Subcutaneous abdominal adipose tissue (tissue), 5 donors: ENCODE results near the gene SLC25A21.
"Not testable (repeated sequence)": the region's sequence is repeated elsewhere in the genome, so short reads cannot be mapped to it uniquely, and the experiment has no call there.

ENCODE experiments used
- H3K27ac ChIP-seq: one replicate; pipeline ENCODE4 v1.7.0; 2013; ENCODE audit warnings: low read depth, mild to moderate bottlenecking, inconsistent platforms, low read length, moderate library complexity
- H3K27me3 ChIP-seq, 5 donors: one replicate each; pipeline ENCODE4 v1.7.0; 2013; ENCODE audit warnings: low read length in 5 of 5, inconsistent platforms in 1 of 5; ENCODE audit not compliant: control insufficient read depth in 5 of 5, insufficient read depth in 4 of 5
- H3K36me3 ChIP-seq, 5 donors: one replicate each; pipeline ENCODE4 v1.7.0; 2013; ENCODE audit warnings: low read length in 5 of 5; ENCODE audit not compliant: control insufficient read depth in 5 of 5, insufficient read depth in 5 of 5
- H3K4me1 ChIP-seq, 5 donors: one replicate each; pipeline ENCODE4 v1.7.0; 2013; ENCODE audit warnings: low read length in 5 of 5, mild to moderate bottlenecking in 3 of 5, moderate library complexity in 1 of 5; ENCODE audit not compliant: control insufficient read depth in 5 of 5, insufficient read depth in 5 of 5
- H3K4me3 ChIP-seq, 5 donors: one replicate each; pipeline ENCODE4 v1.7.0; 2013; ENCODE audit warnings: low read length in 5 of 5, low read depth in 1 of 5
- H3K9ac ChIP-seq, 5 donors: one replicate each; pipeline ENCODE4 v1.7.0; 2013; ENCODE audit warnings: low read length in 5 of 5, mild to moderate bottlenecking in 4 of 5, moderate library complexity in 3 of 5
- H3K9me3 ChIP-seq, 5 donors: one replicate each; pipeline ENCODE4 v1.7.0; 2013; ENCODE audit warnings: low read length in 5 of 5; ENCODE audit not compliant: control insufficient read depth in 5 of 5
- donor health status: healthy.
- donor health status: healthy.
- donor health status: healthy.
- donor health status: healthy.
- donor health status: healthy.

The SLC25A21 gene

DNA sequence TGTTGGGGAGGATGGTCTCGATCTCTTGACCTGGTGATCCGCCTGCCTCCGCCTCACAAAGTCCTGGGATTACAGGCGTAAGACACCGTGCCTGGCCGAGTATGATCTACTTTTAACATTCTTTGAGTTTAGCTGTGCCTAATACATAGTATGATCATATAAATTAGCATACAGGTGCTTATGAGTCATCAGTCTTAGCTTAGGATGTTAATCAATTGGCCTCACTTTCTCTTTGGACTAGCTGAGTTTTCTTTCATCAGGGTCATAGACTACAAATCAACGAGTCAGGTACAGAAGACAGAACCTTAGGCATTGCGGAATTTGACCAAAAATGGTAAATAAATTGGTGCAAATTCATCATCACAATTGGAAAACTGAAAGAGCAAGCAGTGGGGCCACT, 2.2 kb downstream of the SLC25A21 start:
- no peak overlapping the region for H3K9ac ChIP-seq
- no peak overlapping the region for H3K4me3 ChIP-seq
- peaks cover 0 to 18% (median 13%) of the 10 kb centered on the region in 5 donors for H3K4me1 ChIP-seq
- H3K27me3 ChIP-seq = no peaks in the 10 kb centered on the region
- H3K27ac ChIP-seq = no peak overlapping the region
- no peaks in the 10 kb centered on the region for H3K9me3 ChIP-seq
- no peaks in the 10 kb centered on the region for H3K36me3 ChIP-seq

- no peak overlapping the region for H3K27ac ChIP-seq
These were observed 3.7 kb downstream of the SLC25A21 start for GRCh38 chr14:37168721-37169120.

GRCh38 chr14:37167151-37168047, 5.0 kb downstream of the SLC25A21 start:
- H3K9ac ChIP-seq = no peak overlapping the region
- no peak overlapping the region for H3K27ac ChIP-seq
- peaks cover 0 to 9% (median 5%) of the 10 kb centered on the region in 5 donors for H3K4me1 ChIP-seq
- H3K36me3 ChIP-seq = no peaks in the 10 kb centered on the region
- H3K4me3 ChIP-seq = no peak overlapping the region
- no peaks in the 10 kb centered on the region for H3K9me3 ChIP-seq
- H3K27me3 ChIP-seq = no peaks in the 10 kb centered on the region

More at GRCh38 chr14:37168721-37169120, 3.7 kb downstream of the SLC25A21 start:
- Histone ChIP-seq H3K4me1 (peaks cover 0 to 17% (median 13%) of the 10 kb centered on the region in 5 donors), H3K27me3 (no peaks in the 10 kb centered on the region), H3K36me3 (no peaks in the 10 kb centered on the region), H3K9ac (no peak overlapping the region), H3K9me3 (no peaks in the 10 kb centered on the region), H3K4me3 (no peak overlapping the region)

GRCh38 chr14:37165794-37166193, 6.6 kb downstream of the SLC25A21 start:
- no peaks in the 10 kb centered on the region for H3K9me3 ChIP-seq
- H3K9ac ChIP-seq = no peak overlapping the region
- no peaks in the 10 kb centered on the region for H3K36me3 ChIP-seq
- no peaks in the 10 kb centered on the region for H3K27me3 ChIP-seq
- no peak overlapping the region for H3K4me3 ChIP-seq
- H3K27ac ChIP-seq = no peak overlapping the region
- no peaks in the 10 kb centered on the region for H3K4me1 ChIP-seq

- not testable (repeated sequence) for H3K36me3 ChIP-seq, H3K4me1 ChIP-seq, H3K27ac ChIP-seq, H3K9me3 ChIP-seq, H3K4me3 ChIP-seq, H3K27me3 ChIP-seq, H3K9ac ChIP-seq
These were observed 10.1 kb downstream of the SLC25A21 start for GRCh38 chr14:37162307-37162706.

DNA sequence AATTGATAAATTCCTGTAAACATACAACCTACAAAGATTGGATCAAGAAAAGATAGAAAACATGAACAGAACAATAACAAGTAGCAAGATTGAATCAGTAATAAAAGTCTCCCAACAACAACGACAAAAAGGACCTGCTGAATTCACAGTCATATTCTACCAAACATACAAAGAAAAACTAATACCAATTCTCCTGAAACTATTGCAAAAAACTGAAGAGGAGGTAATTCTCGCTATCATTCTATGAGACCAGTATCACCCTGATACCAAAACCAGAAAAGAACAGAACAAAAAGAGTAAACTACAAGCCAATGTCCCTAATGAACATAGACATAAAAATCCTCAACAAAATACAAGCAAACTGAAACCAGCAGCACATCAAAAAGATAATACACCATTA, 14.4 kb downstream of the SLC25A21 start:
- H3K9me3 ChIP-seq = peaks cover 0 to 6% (median 0%) of the 10 kb centered on the region in 5 donors
- H3K9ac ChIP-seq = no peak overlapping the region
- H3K27ac ChIP-seq = no peak overlapping the region
- no peak overlapping the region for H3K4me3 ChIP-seq
- H3K27me3 ChIP-seq = no peaks in the 10 kb centered on the region
- no peaks in the 10 kb centered on the region for H3K4me1 ChIP-seq
- no peaks in the 10 kb centered on the region for H3K36me3 ChIP-seq

DNA sequence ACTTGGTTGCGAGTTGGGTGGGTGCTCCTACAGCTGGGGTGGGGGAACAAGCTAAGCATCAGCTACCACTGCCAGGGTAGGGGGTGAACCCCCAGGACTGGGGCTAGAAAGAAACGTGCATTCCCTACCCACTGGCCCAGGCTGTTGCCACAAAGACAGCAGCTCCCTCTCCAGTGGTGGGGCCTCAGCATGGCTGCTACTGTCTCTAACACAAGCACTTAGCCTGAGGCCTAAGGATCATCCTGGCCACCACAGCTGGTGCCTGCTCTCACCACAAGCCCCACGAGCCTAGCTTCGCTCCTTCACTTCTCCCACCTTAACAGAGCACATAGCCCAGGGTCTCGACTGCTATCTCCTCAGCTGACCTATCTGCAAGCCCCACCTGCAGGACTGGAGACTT, 18.9 kb downstream of the SLC25A21 start:
- no peak overlapping the region for H3K4me3 ChIP-seq
- H3K27me3 ChIP-seq = no peaks in the 10 kb centered on the region
- peaks cover 0 to 6% (median 0%) of the 10 kb centered on the region in 5 donors for H3K9me3 ChIP-seq
- H3K9ac ChIP-seq = no peak overlapping the region
- peaks cover 0 to 3% (median 0%) of the 10 kb centered on the region in 5 donors for H3K4me1 ChIP-seq
- H3K27ac ChIP-seq = no peak overlapping the region
- no peaks in the 10 kb centered on the region for H3K36me3 ChIP-seq

GRCh38 chr14:37153005-37153404, 19.4 kb downstream of the SLC25A21 start:
- H3K36me3 ChIP-seq = no peaks in the 10 kb centered on the region
- H3K4me1 ChIP-seq = peaks cover 0 to 3% (median 0%) of the 10 kb centered on the region in 5 donors
- no peak overlapping the region for H3K9ac ChIP-seq
- H3K9me3 ChIP-seq = peaks cover 0 to 6% (median 0%) of the 10 kb centered on the region in 5 donors
- H3K27me3 ChIP-seq = no peaks in the 10 kb centered on the region
- no peak overlapping the region for H3K27ac ChIP-seq
- H3K4me3 ChIP-seq = no peak overlapping the region

DNA sequence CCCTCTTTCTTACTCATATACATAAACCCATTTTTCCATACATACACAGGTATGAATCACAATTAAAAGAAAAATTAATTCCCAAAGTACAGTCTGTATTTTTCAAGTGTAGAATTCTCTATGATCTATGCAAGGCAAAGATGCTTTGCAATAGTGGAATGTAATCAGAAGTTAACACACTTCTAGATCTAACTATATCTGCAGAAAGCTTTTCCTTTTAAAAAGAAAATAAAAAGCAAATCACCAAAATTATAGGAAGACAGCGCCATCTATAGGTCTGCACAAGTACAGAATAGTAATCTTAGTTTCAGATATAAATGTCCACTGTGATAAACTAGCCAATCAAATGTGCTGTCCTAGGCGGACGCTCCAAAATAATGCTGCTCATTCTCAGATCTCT, 22.0 kb downstream of the SLC25A21 start:
- peaks cover 0 to 6% (median 0%) of the 10 kb centered on the region in 5 donors for H3K9me3 ChIP-seq
- no peaks in the 10 kb centered on the region for H3K27me3 ChIP-seq
- no peak overlapping the region for H3K9ac ChIP-seq
- peaks cover 0 to 3% (median 0%) of the 10 kb centered on the region in 5 donors for H3K4me1 ChIP-seq
- no peak overlapping the region for H3K4me3 ChIP-seq
- no peak overlapping the region for H3K27ac ChIP-seq
- H3K36me3 ChIP-seq = no peaks in the 10 kb centered on the region

GRCh38 chr14:37147310-37147880, 25.0 kb downstream of the SLC25A21 start:
- Histone ChIP-seq H3K4me3 (no peak overlapping the region), H3K27me3 (no peaks in the 10 kb centered on the region), H3K9ac (no peak overlapping the region), H3K36me3 (no peaks in the 10 kb centered on the region), H3K9me3 (no peaks in the 10 kb centered on the region), H3K4me1 (peaks cover 0 to 3% (median 0%) of the 10 kb centered on the region in 5 donors), H3K27ac (no peak overlapping the region)
